Measurements from ENCODE around the gene FAM227A.

GRCh38 chr22:38618258-38618657, 37.9 kb downstream of the FAM227A start:
- TF ChIP-seq POLR2AphosphoS5 (IDR thresholded peaks at IDR 0.05; ENCODE audit: low read depth) (no peak), CTCF (IDR thresholded peaks at IDR 0.05; ENCODE audit: insufficient read depth, low read length) (no peak), REST (IDR thresholded peaks at IDR 0.05; ENCODE audit: insufficient replicate concordance, low read depth) (no peak), SPI1 (IDR thresholded peaks at IDR 0.05; ENCODE audit: borderline replicate concordance, low read depth) (no peak)

Data from HL-60 (cell line).